Stimulated activated CD4-positive, alpha-beta T cell treated with anti-CD3 and anti-CD28 coated beads, Interleukin-12 subunit alpha, Interleukin-12 subunit beta, amount 100 ng/mL, for 24 hours (primary cell): ENCODE measurements around the gene NMRK2.
A peak's percentile ranks its signal among the peaks of the same experiment; 100 is the strongest.
"Not testable (repeated sequence)": the region's sequence is repeated elsewhere in the genome, so short reads cannot be mapped to it uniquely, and the experiment has no call there.

Experiments used
- DNase-seq, 2 experiments: peaks; one replicate each; pipeline ENCODE4 v3.0.0-alpha.2; 2020; ENCODE audit warnings: low read depth in 2 of 2

The NMRK2 gene

DNA sequence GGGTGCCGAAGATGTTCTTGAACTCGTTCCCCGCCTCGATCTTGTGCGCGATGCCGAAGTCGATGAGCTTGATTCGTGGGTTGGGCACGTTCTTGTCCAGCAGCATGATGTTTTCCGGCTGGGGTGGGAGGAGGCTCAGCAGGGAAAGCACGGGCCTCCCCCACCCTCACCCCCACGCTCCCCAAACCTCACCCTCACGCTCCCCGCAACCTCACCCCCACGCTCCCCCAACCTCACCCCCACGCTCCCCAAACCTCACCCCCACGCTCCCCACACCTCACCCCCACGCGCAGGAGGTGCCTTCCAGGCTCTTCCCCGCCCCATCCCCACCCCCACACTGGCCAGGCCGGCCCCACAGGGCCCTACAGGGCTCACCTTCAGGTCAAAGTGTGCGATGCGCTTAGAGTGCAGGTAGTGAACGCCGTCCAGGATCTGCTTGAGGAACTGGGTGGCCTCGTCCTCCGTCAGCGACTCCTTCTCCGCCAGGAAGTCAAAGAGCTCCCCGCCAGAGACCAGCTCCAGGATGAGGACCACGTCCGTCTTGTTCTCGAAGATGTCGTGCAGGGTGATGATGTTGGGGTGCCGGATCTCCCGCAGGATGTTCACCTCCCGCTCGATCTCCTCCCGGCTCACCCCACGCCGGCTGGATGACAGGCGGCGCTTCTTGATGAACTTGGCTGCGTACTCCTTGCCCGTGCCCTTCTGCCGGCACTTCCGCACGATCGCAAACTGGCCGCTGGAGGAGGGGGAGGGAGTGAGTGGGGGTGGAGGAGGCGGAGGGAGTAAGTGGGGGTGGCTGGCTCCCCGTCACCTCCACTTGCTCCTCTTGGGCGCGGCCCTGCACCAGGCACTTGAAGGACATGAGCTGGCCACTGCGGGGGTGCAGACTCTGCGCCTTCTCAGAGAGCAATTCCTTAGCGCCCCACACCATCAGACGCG lies 31.7 kb downstream of the NMRK2 start:
- DNase-seq, result no peak

- no peak for DNase-seq
Measured at GRCh38 chr19:3966051-3967017, 33.5 kb downstream of the NMRK2 start.

GRCh38 chr19:3967983-3968382 lies 35.1 kb downstream of the NMRK2 start:
- not testable (repeated sequence) for DNase-seq

- DNase-seq, result no peak
Measured at GRCh38 chr19:3968556-3969434, 35.9 kb downstream of the NMRK2 start.

GRCh38 chr19:3969435-3970312 lies 36.8 kb downstream of the NMRK2 start:
- no peak for DNase-seq

GRCh38 chr19:3970313-3970807 lies 37.5 kb downstream of the NMRK2 start:
- no peak for DNase-seq

- peak; percentile 89 to 93 for DNase-seq
Measured at GRCh38 chr19:3970808-3971598, 38.1 kb downstream of the NMRK2 start, which contains the start of gene DAPK3. TSS of gene DAPK3 (minus strand) at chr19:3971099. CDS start at chr19:3969735, 1,364 bp downstream.

DNA sequence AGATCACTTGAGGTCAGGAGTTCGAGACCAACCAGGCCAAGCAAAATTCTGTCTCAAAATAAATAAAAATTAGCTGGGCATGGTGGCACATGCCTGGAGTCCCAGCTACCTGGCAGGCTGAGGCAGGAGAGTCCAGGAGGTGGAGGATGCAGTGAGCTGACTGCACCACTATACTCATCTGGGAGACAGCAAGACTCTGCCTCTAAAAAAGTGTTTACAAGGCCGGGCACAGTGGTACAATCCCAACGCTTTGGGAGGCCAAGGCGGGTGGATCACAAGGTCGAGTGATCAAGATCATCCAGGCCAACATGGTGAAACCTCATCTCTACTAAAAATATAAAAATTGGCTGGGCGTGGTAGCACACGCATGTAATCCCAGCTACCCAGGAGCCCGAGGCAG lies 42.3 kb downstream of the NMRK2 start:
- no peak for DNase-seq

GRCh38 chr19:3975637-3976087 lies 42.8 kb downstream of the NMRK2 start:
- DNase-seq, result no peak

- DNase-seq, result peak in 1 of 2 experiments; percentile 4
Measured at GRCh38 chr19:3976495-3977241, 43.8 kb downstream of the NMRK2 start.

DNA sequence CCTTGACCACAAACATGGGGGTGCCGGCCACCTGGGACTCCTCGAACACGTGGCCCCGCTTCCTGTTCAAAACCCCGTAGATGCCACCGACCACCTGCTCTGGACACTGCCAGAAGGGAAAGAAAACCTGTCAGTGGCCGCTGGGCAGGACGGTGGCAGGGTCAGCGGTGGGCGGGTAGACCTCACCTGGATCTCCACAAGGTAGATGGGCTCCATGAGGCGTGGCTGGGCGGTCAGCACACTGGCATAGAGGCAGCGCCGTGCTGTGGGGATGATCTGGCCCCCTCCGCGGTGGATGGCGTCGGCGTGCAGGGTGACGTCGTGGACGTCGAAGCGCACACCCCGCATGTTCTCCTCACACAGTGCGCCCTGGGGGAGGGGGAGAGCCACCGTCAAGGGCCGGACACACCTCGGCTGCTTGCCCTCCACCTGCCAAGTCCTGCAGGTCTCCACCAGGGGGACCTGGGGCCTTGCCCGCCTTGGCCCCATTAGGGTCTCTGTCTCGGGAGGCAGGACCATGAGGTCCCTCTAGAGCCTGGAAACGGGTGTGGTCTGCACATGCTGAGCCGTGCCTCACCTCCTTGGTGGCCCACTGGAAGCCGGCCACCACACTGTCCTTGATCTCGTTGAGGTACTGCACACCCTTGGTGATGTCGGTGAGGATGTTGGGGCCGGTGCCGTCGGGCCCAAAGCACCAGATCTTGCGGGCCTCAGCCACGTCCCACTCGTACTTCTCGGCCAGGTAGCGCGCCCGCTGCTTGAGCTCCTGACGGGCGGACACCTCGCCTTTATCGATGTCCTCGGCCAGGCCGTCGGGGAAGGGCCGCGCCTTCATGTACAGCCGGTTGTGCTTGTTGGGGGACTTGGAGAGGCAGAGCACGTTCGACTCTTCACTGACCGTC lies 44.6 kb downstream of the NMRK2 start:
- no peak for DNase-seq

GRCh38 chr19:3978145-3978544 lies 45.3 kb downstream of the NMRK2 start:
- no peak for DNase-seq

- no peak for DNase-seq
Measured at GRCh38 chr19:3979289-3979673, 46.4 kb downstream of the NMRK2 start.

- DNase-seq, result no peak
Measured at GRCh38 chr19:3979674-3980352, 46.9 kb downstream of the NMRK2 start.

- DNase-seq, result no peak
Measured at GRCh38 chr19:3980353-3981251, 47.7 kb downstream of the NMRK2 start.

DNA sequence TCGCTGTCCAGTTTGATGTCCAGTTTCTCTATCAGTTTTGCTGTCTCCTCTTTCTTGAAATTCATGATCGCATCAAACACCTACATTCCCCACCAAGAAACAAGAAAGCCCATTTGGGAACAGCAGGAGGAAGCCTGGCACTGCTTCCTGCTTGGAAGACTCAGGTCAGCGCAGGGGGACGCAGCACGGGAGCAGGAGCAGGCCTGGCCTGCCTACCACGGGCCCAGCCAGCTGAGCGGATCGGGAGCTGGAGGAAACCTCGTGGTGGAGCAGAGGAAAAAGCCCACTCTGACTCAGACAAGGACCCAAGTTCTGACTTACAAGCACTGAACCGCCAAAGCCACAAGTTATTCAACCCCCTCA lies 48.5 kb downstream of the NMRK2 start:
- no peak for DNase-seq
